ENCODE data around the gene CASP5. TPM values are rescaled to one million over a fixed set of nuclear protein-coding genes. Genes with fewer than 3 reads are reported as not detected.
"Not testable (repeated sequence)": the region's sequence is repeated elsewhere in the genome, so short reads cannot be mapped to it uniquely, and the experiment has no call there.

CASP5 gene
- not detected for polyA plus RNA-seq (2013, experiment 1 of 2)
- not detected for polyA plus RNA-seq (2013, experiment 2 of 2)

GRCh38 chr11:105023003-105023402 is at the start of gene CASP5:
TSS of gene CASP5 (minus strand) at chr11:105023168. CDS start at chr11:105023136, 32 bp downstream.
- H3K27ac ChIP-seq (ENCODE audit: low read depth, low read length) = no peak within 1 kb of the TSS
- H3K36me3 ChIP-seq (ENCODE audit: insufficient read depth, low read length) = no peaks in the 10 kb centered on the region
- no peak within 1 kb of the TSS for H3K9ac ChIP-seq (ENCODE audit: low read depth, low read length)
- H3K27me3 ChIP-seq (ENCODE audit: insufficient read depth, low read length) = no peaks in the 10 kb centered on the region
- H3K4me3 ChIP-seq (ENCODE audit: low read length) = no peak within 1 kb of the TSS
- H3K4me1 ChIP-seq (ENCODE audit: insufficient read depth, low read length) = no peaks in the 10 kb centered on the region
- no peaks in the 10 kb centered on the region for H3K9me3 ChIP-seq (ENCODE audit: insufficient read depth, low read depth, low read length)

- not testable (repeated sequence) for H3K4me3 ChIP-seq (ENCODE audit: low read length); H3K9me3 ChIP-seq (ENCODE audit: insufficient read depth, low read depth, low read length); H3K36me3 ChIP-seq (ENCODE audit: insufficient read depth, low read length); H3K27ac ChIP-seq (ENCODE audit: low read depth, low read length); H3K27me3 ChIP-seq (ENCODE audit: insufficient read depth, low read length); H3K4me1 ChIP-seq (ENCODE audit: insufficient read depth, low read length); H3K9ac ChIP-seq (ENCODE audit: low read depth, low read length)
- 93% methylated on average over 1 of the region's 2 CpGs for WGBS
These were observed 49.1 kb upstream of the CASP5 start for GRCh38 chr11:105072080-105072479.

- H3K27me3 ChIP-seq (ENCODE audit: insufficient read depth, low read length) = no peaks in the 10 kb centered on the region
- H3K4me3 ChIP-seq (ENCODE audit: low read length) = no peak overlapping the region
- H3K9ac ChIP-seq (ENCODE audit: low read depth, low read length) = no peak overlapping the region
- no peaks in the 10 kb centered on the region for H3K36me3 ChIP-seq (ENCODE audit: insufficient read depth, low read length)
- no peak overlapping the region for H3K27ac ChIP-seq (ENCODE audit: low read depth, low read length)
- no peaks in the 10 kb centered on the region for H3K4me1 ChIP-seq (ENCODE audit: insufficient read depth, low read length)
- no peaks in the 10 kb centered on the region for H3K9me3 ChIP-seq (ENCODE audit: insufficient read depth, low read depth, low read length)
- WGBS = 94% methylated on average over 3 of the region's 4 CpGs
These were observed 48.2 kb upstream of the CASP5 start for GRCh38 chr11:105071089-105071732.

DNA sequence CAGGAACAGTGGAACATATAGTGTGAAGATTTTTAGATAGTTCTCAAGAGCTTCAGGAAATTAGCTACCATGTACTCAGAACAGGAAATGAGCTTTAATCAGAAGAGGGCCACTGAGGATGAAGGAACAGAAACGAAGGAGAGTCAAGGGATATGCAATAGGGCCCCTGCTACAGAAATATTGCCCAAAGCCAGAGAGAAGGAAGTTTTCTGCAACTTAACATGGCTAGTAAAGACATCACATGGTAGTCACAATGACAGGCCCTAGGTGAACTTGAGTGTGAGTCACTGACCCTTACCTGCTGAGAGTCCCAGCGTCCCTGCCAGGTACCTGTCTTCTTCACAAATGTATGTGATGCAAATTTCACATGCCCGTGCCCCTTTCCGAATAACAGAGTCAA is 47.3 kb upstream of the CASP5 start:
- no peak overlapping the region for H3K9ac ChIP-seq (ENCODE audit: low read depth, low read length)
- H3K27me3 ChIP-seq (ENCODE audit: insufficient read depth, low read length) = no peaks in the 10 kb centered on the region
- H3K4me1 ChIP-seq (ENCODE audit: insufficient read depth, low read length) = no peaks in the 10 kb centered on the region
- H3K36me3 ChIP-seq (ENCODE audit: insufficient read depth, low read length) = no peaks in the 10 kb centered on the region
- no peak overlapping the region for H3K4me3 ChIP-seq (ENCODE audit: low read length)
- H3K9me3 ChIP-seq (ENCODE audit: insufficient read depth, low read depth, low read length) = no peaks in the 10 kb centered on the region
- no peak overlapping the region for H3K27ac ChIP-seq (ENCODE audit: low read depth, low read length)
- 93% methylated on average over 4 of the region's 4 CpGs for WGBS

- not testable (repeated sequence) for H3K36me3 ChIP-seq (ENCODE audit: insufficient read depth, low read length); H3K27me3 ChIP-seq (ENCODE audit: insufficient read depth, low read length); H3K9ac ChIP-seq (ENCODE audit: low read depth, low read length); H3K4me1 ChIP-seq (ENCODE audit: insufficient read depth, low read length); H3K4me3 ChIP-seq (ENCODE audit: low read length); H3K9me3 ChIP-seq (ENCODE audit: insufficient read depth, low read depth, low read length); H3K27ac ChIP-seq (ENCODE audit: low read depth, low read length)
- WGBS = no CpG with 5 or more reads among the region's 2 CpGs
These were observed 46.8 kb upstream of the CASP5 start for GRCh38 chr11:105069749-105070148.

DNA sequence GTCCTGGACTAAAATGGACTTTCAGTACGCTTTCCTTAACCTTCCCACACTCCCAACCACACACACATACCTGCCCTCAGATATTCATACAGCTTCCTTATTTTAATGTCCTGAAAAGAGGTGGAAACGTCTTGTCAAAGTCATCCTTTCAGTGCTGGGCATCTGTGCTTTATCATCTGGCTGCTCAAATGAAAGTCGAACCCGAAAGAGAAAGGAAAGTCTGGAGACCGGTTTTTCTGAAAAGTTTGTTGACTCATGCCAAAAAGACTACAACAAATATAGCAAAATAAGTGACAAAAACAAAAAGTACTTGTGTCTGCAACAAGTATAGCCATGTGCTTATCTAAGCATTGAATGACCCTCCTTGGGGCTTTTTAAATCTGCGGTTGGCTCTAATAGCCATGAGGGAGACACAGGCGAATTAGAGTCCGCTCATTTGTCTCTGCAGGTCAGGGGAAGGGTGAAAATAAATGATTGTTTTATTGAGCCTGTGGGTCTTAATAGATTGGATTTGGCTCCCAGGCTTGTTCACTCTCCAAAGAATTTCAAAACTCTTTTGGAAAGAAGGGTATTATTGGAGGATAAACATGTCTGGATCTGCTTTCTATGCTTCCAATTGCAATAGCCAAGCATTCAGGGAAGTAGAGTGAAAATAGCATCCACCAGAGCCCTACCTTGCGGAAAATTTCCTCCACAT is 40.4 kb upstream of the CASP5 start:
- H3K27me3 ChIP-seq (ENCODE audit: insufficient read depth, low read length); H3K4me1 ChIP-seq (ENCODE audit: insufficient read depth, low read length); H3K27ac ChIP-seq (ENCODE audit: low read depth, low read length); H3K9me3 ChIP-seq (ENCODE audit: insufficient read depth, low read depth, low read length); H3K9ac ChIP-seq (ENCODE audit: low read depth, low read length); H3K36me3 ChIP-seq (ENCODE audit: insufficient read depth, low read length); H3K4me3 ChIP-seq (ENCODE audit: low read length): not testable (repeated sequence)
- WGBS = 79% methylated on average over 9 of the region's 9 CpGs

- no peaks in the 10 kb centered on the region for H3K36me3 ChIP-seq (ENCODE audit: insufficient read depth, low read length)
- no peak overlapping the region for H3K27ac ChIP-seq (ENCODE audit: low read depth, low read length)
- no peak overlapping the region for H3K4me3 ChIP-seq (ENCODE audit: low read length)
- H3K4me1 ChIP-seq (ENCODE audit: insufficient read depth, low read length) = no peaks in the 10 kb centered on the region
- H3K27me3 ChIP-seq (ENCODE audit: insufficient read depth, low read length) = no peaks in the 10 kb centered on the region
- no peaks in the 10 kb centered on the region for H3K9me3 ChIP-seq (ENCODE audit: insufficient read depth, low read depth, low read length)
- H3K9ac ChIP-seq (ENCODE audit: low read depth, low read length) = no peak overlapping the region
- WGBS = 58% methylated on average over 3 of the region's 4 CpGs
These were observed 34.5 kb upstream of the CASP5 start for GRCh38 chr11:105057432-105057831.

DNA sequence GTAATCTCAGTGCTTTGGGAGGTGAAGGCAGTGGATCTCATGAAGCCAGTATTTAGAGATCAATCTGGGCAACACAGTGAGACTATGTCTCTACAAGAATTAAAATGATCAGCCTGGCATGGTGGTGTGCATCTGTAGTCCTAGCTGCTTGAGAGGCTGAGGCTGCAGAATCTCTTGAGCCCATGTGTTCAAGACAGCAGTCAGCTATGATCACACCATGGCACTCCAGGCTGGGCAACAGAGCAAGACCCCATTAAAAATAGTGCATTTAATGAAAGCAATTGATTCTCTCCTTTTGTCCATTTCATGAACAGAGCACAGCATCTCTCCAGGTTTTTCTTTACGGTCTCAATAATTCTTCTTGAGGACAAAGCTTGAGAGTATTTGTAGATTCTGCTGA is 33.5 kb upstream of the CASP5 start:
- Histone ChIP-seq H3K4me3 (ENCODE audit: low read length) (no peak overlapping the region), H3K36me3 (ENCODE audit: insufficient read depth, low read length) (no peaks in the 10 kb centered on the region), H3K9me3 (ENCODE audit: insufficient read depth, low read depth, low read length) (no peaks in the 10 kb centered on the region), H3K9ac (ENCODE audit: low read depth, low read length) (no peak overlapping the region), H3K27me3 (ENCODE audit: insufficient read depth, low read length) (no peaks in the 10 kb centered on the region), H3K4me1 (ENCODE audit: insufficient read depth, low read length) (no peaks in the 10 kb centered on the region), H3K27ac (ENCODE audit: low read depth, low read length) (no peak overlapping the region)
- 92% methylated on average over 1 of the region's 1 CpG for WGBS

GRCh38 chr11:105054723-105055493 is 31.9 kb upstream of the CASP5 start:
- H3K27me3 ChIP-seq (ENCODE audit: insufficient read depth, low read length) = no peaks in the 10 kb centered on the region
- no peak overlapping the region for H3K9ac ChIP-seq (ENCODE audit: low read depth, low read length)
- no peak overlapping the region for H3K27ac ChIP-seq (ENCODE audit: low read depth, low read length)
- no peaks in the 10 kb centered on the region for H3K4me1 ChIP-seq (ENCODE audit: insufficient read depth, low read length)
- no peaks in the 10 kb centered on the region for H3K9me3 ChIP-seq (ENCODE audit: insufficient read depth, low read depth, low read length)
- no peak overlapping the region for H3K4me3 ChIP-seq (ENCODE audit: low read length)
- H3K36me3 ChIP-seq (ENCODE audit: insufficient read depth, low read length) = no peaks in the 10 kb centered on the region
- 74% methylated on average over 2 of the region's 2 CpGs for WGBS

GRCh38 chr11:105052487-105052886 is 29.5 kb upstream of the CASP5 start:
- H3K9me3 ChIP-seq (ENCODE audit: insufficient read depth, low read depth, low read length) = no peaks in the 10 kb centered on the region
- no peak overlapping the region for H3K4me3 ChIP-seq (ENCODE audit: low read length)
- H3K36me3 ChIP-seq (ENCODE audit: insufficient read depth, low read length) = no peaks in the 10 kb centered on the region
- no peak overlapping the region for H3K9ac ChIP-seq (ENCODE audit: low read depth, low read length)
- H3K27me3 ChIP-seq (ENCODE audit: insufficient read depth, low read length) = no peaks in the 10 kb centered on the region
- WGBS = 100% methylated on average over 2 of the region's 3 CpGs
- H3K4me1 ChIP-seq (ENCODE audit: insufficient read depth, low read length) = no peaks in the 10 kb centered on the region
- no peak overlapping the region for H3K27ac ChIP-seq (ENCODE audit: low read depth, low read length)

GRCh38 chr11:105051559-105051958 is 28.6 kb upstream of the CASP5 start:
- Histone ChIP-seq H3K4me3 (ENCODE audit: low read length) (no peak overlapping the region), H3K27me3 (ENCODE audit: insufficient read depth, low read length) (no peaks in the 10 kb centered on the region), H3K9me3 (ENCODE audit: insufficient read depth, low read depth, low read length) (no peaks in the 10 kb centered on the region), H3K36me3 (ENCODE audit: insufficient read depth, low read length) (no peaks in the 10 kb centered on the region), H3K9ac (ENCODE audit: low read depth, low read length) (no peak overlapping the region), H3K27ac (ENCODE audit: low read depth, low read length) (no peak overlapping the region), H3K4me1 (ENCODE audit: insufficient read depth, low read length) (peaks cover 5% of the 10 kb centered on the region; the same call in 1 of the 2 replicates)
- WGBS = 91% methylated on average over 2 of the region's 2 CpGs

Data from HUES64 (cell line).